ENCODE results near the gene TP53TG5.

DNA sequence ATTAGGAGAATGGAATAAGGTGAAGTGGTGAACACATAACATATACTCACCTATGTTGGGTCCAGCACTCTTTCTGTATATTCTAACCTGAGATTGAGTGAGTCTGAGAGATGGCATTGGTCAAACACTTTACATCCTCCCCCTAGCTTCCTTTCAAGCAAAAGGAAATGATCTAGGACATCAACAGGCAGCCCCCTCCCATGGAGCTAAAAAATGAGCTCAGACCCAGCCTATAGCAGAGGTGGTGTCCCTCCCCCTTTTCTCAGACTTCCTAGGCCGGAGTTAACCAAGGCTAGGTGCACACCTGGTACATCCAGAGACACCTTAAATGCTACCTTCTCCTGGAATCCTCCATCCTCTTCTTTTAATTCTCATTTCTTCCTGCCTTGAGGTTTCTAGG lies 24.4 kb downstream of the TP53TG5 start:
- no peak for TF ChIP-seq EZH2 (IDR thresholded peaks at IDR 0.05; ENCODE audit: low read depth, unreplicated experiment)
- TF ChIP-seq, protein P1, sequence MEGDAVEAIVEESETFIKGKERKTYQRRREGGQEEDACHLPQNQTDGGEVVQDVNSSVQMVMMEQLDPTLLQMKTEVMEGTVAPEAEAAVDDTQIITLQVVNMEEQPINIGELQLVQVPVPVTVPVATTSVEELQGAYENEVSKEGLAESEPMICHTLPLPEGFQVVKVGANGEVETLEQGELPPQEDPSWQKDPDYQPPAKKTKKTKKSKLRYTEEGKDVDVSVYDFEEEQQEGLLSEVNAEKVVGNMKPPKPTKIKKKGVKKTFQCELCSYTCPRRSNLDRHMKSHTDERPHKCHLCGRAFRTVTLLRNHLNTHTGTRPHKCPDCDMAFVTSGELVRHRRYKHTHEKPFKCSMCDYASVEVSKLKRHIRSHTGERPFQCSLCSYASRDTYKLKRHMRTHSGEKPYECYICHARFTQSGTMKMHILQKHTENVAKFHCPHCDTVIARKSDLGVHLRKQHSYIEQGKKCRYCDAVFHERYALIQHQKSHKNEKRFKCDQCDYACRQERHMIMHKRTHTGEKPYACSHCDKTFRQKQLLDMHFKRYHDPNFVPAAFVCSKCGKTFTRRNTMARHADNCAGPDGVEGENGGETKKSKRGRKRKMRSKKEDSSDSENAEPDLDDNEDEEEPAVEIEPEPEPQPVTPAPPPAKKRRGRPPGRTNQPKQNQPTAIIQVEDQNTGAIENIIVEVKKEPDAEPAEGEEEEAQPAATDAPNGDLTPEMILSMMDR (conservative IDR thresholded peaks at IDR 0.05; ENCODE audit: low read depth in 2 of 2): no peak
- no peak for TF ChIP-seq POLR2AphosphoS5 (IDR thresholded peaks at IDR 0.05; ENCODE audit: low read depth)
- no peak for TF ChIP-seq EZH2phosphoT487 (IDR thresholded peaks at IDR 0.05; ENCODE audit: unreplicated experiment)
- TF ChIP-seq, protein P2, sequence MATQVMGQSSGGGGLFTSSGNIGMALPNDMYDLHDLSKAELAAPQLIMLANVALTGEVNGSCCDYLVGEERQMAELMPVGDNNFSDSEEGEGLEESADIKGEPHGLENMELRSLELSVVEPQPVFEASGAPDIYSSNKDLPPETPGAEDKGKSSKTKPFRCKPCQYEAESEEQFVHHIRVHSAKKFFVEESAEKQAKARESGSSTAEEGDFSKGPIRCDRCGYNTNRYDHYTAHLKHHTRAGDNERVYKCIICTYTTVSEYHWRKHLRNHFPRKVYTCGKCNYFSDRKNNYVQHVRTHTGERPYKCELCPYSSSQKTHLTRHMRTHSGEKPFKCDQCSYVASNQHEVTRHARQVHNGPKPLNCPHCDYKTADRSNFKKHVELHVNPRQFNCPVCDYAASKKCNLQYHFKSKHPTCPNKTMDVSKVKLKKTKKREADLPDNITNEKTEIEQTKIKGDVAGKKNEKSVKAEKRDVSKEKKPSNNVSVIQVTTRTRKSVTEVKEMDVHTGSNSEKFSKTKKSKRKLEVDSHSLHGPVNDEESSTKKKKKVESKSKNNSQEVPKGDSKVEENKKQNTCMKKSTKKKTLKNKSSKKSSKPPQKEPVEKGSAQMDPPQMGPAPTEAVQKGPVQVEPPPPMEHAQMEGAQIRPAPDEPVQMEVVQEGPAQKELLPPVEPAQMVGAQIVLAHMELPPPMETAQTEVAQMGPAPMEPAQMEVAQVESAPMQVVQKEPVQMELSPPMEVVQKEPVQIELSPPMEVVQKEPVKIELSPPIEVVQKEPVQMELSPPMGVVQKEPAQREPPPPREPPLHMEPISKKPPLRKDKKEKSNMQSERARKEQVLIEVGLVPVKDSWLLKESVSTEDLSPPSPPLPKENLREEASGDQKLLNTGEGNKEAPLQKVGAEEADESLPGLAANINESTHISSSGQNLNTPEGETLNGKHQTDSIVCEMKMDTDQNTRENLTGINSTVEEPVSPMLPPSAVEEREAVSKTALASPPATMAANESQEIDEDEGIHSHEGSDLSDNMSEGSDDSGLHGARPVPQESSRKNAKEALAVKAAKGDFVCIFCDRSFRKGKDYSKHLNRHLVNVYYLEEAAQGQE (IDR thresholded peaks at IDR 0.05; ENCODE audit: unreplicated experiment): no peak
- no peak for TF ChIP-seq STAT1 (IDR thresholded peaks at IDR 0.05; ENCODE audit: unreplicated experiment)
- no peak for TF ChIP-seq CREB1 (CRISPR knock-in tag; IDR thresholded peaks at IDR 0.05; ENCODE audit: low read depth)
- TF ChIP-seq JUNB (IDR thresholded peaks at IDR 0.05; ENCODE audit: unreplicated experiment): no peak
- TF ChIP-seq, protein P3, sequence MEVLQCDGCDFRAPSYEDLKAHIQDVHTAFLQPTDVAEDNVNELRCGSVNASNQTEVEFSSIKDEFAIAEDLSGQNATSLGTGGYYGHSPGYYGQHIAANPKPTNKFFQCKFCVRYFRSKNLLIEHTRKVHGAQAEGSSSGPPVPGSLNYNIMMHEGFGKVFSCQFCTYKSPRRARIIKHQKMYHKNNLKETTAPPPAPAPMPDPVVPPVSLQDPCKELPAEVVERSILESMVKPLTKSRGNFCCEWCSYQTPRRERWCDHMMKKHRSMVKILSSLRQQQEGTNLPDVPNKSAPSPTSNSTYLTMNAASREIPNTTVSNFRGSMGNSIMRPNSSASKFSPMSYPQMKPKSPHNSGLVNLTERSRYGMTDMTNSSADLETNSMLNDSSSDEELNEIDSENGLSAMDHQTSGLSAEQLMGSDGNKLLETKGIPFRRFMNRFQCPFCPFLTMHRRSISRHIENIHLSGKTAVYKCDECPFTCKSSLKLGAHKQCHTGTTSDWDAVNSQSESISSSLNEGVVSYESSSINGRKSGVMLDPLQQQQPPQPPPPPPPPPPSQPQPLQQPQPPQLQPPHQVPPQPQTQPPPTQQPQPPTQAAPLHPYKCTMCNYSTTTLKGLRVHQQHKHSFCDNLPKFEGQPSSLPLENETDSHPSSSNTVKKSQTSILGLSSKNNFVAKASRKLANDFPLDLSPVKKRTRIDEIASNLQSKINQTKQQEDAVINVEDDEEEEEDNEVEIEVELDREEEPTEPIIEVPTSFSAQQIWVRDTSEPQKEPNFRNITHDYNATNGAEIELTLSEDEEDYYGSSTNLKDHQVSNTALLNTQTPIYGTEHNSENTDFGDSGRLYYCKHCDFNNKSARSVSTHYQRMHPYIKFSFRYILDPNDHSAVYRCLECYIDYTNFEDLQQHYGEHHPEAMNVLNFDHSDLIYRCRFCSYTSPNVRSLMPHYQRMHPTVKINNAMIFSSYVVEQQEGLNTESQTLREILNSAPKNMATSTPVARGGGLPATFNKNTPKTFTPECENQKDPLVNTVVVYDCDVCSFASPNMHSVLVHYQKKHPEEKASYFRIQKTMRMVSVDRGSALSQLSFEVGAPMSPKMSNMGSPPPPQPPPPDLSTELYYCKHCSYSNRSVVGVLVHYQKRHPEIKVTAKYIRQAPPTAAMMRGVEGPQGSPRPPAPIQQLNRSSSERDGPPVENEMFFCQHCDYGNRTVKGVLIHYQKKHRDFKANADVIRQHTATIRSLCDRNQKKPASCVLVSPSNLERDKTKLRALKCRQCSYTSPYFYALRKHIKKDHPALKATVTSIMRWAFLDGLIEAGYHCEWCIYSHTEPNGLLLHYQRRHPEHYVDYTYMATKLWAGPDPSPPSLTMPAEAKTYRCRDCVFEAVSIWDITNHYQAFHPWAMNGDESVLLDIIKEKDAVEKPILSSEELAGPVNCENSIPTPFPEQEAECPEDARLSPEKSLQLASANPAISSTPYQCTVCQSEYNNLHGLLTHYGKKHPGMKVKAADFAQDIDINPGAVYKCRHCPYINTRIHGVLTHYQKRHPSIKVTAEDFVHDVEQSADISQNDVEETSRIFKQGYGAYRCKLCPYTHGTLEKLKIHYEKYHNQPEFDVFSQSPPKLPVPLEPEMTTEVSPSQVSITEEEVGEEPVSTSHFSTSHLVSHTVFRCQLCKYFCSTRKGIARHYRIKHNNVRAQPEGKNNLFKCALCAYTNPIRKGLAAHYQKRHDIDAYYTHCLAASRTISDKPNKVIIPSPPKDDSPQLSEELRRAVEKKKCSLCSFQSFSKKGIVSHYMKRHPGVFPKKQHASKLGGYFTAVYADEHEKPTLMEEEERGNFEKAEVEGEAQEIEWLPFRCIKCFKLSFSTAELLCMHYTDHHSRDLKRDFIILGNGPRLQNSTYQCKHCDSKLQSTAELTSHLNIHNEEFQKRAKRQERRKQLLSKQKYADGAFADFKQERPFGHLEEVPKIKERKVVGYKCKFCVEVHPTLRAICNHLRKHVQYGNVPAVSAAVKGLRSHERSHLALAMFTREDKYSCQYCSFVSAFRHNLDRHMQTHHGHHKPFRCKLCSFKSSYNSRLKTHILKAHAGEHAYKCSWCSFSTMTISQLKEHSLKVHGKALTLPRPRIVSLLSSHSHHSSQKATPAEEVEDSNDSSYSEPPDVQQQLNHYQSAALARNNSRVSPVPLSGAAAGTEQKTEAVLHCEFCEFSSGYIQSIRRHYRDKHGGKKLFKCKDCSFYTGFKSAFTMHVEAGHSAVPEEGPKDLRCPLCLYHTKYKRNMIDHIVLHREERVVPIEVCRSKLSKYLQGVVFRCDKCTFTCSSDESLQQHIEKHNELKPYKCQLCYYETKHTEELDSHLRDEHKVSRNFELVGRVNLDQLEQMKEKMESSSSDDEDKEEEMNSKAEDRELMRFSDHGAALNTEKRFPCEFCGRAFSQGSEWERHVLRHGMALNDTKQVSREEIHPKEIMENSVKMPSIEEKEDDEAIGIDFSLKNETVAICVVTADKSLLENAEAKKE (CRISPR knock-in tag; IDR thresholded peaks at IDR 0.05): no peak

All from GM23338 (cell line).